Spleen (tissue), 13 donors: ENCODE results near the gene TRIM36. TPM values are rescaled to one million over a fixed set of nuclear protein-coding genes. Genes with fewer than 3 reads are reported as not detected.

Experiments
- DNase-seq: peaks from one replicate; pipeline ENCODE4 v3.0.0-alpha.2; 2020
- H3K27ac ChIP-seq, 8 donors: fragments of 200-600 bp; sonication (generic) in 7 of 8; 1 replicate in 4 of 8; 2 replicates in 4 of 8; pipeline versions ENCODE4 v1.5.0 to v1.8.0; 2016 to 2021; ENCODE audit warnings: inconsistent platforms in 4 of 8, mild to moderate bottlenecking in 4 of 8, moderate library complexity in 1 of 8
- H3K27me3 ChIP-seq, 7 donors: fragments of 200-600 bp; sonication (generic) in 6 of 7; replicated peaks in 1 of 7; 1 replicate in 4 of 7; 2 replicates in 3 of 7; pipeline versions ENCODE4 v1.5.0 to v1.8.0; 2016 to 2021; ENCODE audit warnings: inconsistent platforms in 3 of 7, mild to moderate bottlenecking in 1 of 7
- H3K36me3 ChIP-seq, 6 donors: fragments of 200-600 bp; sonication (generic) in 5 of 6; 1 replicate in 4 of 6; 2 replicates in 2 of 6; pipeline versions ENCODE4 v1.5.0 to v1.8.0; 2016 to 2021; ENCODE audit warnings: inconsistent platforms in 2 of 6
- H3K4me1 ChIP-seq, 6 donors: fragments of 200-600 bp; sonication (generic) in 5 of 6; 1 replicate in 3 of 6; 2 replicates in 3 of 6; pipeline versions ENCODE4 v1.5.0 to v1.8.0; 2016 to 2021; ENCODE audit warnings: inconsistent platforms in 3 of 6
- H3K4me3 ChIP-seq, 8 donors: fragments of 200-600 bp; sonication (generic) in 7 of 8; 1 replicate in 4 of 8; 2 replicates in 4 of 8; pipeline versions ENCODE4 v1.5.0 to v1.8.0; 2016 to 2021; ENCODE audit warnings: inconsistent platforms in 4 of 8, mild to moderate bottlenecking in 4 of 8, moderate library complexity in 2 of 8
- H3K9me3 ChIP-seq, 8 donors: fragments of 200-600 bp; sonication (generic) in 7 of 8; 1 replicate in 4 of 8; 2 replicates in 4 of 8; pipeline versions ENCODE4 v1.5.0 to v1.8.0; 2016 to 2021; ENCODE audit warnings: inconsistent platforms in 4 of 8
- CTCF ChIP-seq, 11 experiments: fragments of 200-600 bp in 7 of 11; fragments of 450-650 bp in 4 of 11; sonication (generic) in 4 of 11; IDR thresholded peaks in 8 of 11; conservative IDR thresholded peaks in 3 of 11; 1 replicate in 7 of 11; 2 replicates in 4 of 11; pipeline versions ENCODE4 v1.4.0 to v1.8.0; 2016 to 2021; ENCODE audit warnings: antibody characterized with exemption in 11 of 11, inconsistent platforms in 4 of 11, mild to moderate bottlenecking in 1 of 11
- POLR2A ChIP-seq, 3 donors: fragments of 450-650 bp; IDR thresholded peaks; one replicate each; pipeline ENCODE4 v1.5.1; 2017; ENCODE audit warnings: antibody characterized with exemption in 3 of 3, mild to moderate bottlenecking in 1 of 3
- POLR2AphosphoS5 ChIP-seq, 3 donors: sonication (generic); formaldehyde crosslinking; IDR thresholded peaks; one replicate each; pipeline ENCODE4 v1.5.1; 2017; ENCODE audit warnings: antibody characterized with exemption in 3 of 3
- WGBS, 5 donors: extraction: QIAGEN DNeasy Blood & Tissue Kit in 3 of 5; methylation state at CpG; one replicate each; pipeline versions ENCODE4 v1.1.5 to v1.1.7; 2013 to 2018; 5-methylcytosine and 5-hydroxymethylcytosine counted together
- intact Hi-C: fragments of 100-400 bp; cut with DNase I; formaldehyde crosslinking; loops from one replicate; pipeline ENCODE4 v1.15.0; 2023; ENCODE audit warnings: low total_unique reads
- long read RNA-seq, 2 donors: transcript quantifications; one replicate each; lab custom pipeline, GENCODE V29; 2026
- polyA plus RNA-seq, 3 donors: library from polyadenylated mRNA; stranded (reverse); fragments of 200-250 nt; gene quantifications; one replicate each; pipeline ENCODE4 v1.2.1, GENCODE V29; 2013
- total RNA-seq, 7 donors: library from RNA; depleted of rRNA in 3 of 7; stranded (reverse); fragments of >200 nt in 3 of 7; fragmentation: NEBNext Ultra II Directional in 4 of 7; extraction: Animal tissue kit (Norgen Biotek cat#: 25700) in 4 of 7; gene quantifications; one replicate each; pipeline versions ENCODE4 v1.1.0 to v1.2.1, GENCODE V29; 2016 to 2021
- donor health status: healthy with polysubstance abuse.
- donor health status: DM: no; HTN: no; CAD: no; lungs with moderate emphysema.
- donor health status: DM: no; HTN: no; CAD: no.
- donor health status: Bipolar disorder and iron deficiency.
- donor health status: healthy.
- donor health status: DM: no; HTN: no; CAD: no.
- donor health status: DM: yes; HTN: yes; CAD: no.

TRIM36 gene
- total RNA-seq (1 to 10 TPM in 5 of 7 donors, under 1 TPM in 2; 0.77 to 6.3 (median 2.4) TPM), polyA plus RNA-seq (under 1 TPM; 0.18 to 0.46 (median 0.45) TPM)
- long read RNA-seq, donor 1, full-length matches to known transcripts, result 1 of 1 reads
- long read RNA-seq, donor 1, partial matches to known transcripts, result 0 of 1 reads
- long read RNA-seq, donor 1, other reads (novel, unspliced or antisense), result 0 of 1 reads
- long read RNA-seq, donor 2, result 0 reads

GRCh38 chr5:115169487-115170133, at the start of gene TRIM36:
TSS of gene TRIM36 (minus strand) at chr5:115169908. CDS start at chr5:115169634, 274 bp downstream.
- intact Hi-C loops, result no loop called here
- H3K4me1 ChIP-seq, result peaks cover 16 to 33% (median 21%) of the 10 kb centered on the region in 6 donors
- peak within 1 kb of the TSS in 4 of 8 donors; percentile 27 to 54 (median 40) for H3K27ac ChIP-seq
- H3K4me3 ChIP-seq, result peak within 1 kb of the TSS; percentile 78 to 94 (median 86)
- H3K9me3 ChIP-seq, result peaks cover 0 to 33% (median 25%) of the 10 kb centered on the region in 8 donors
- no peaks in the 10 kb centered on the region for H3K36me3 ChIP-seq
- WGBS, 5 donors, result 0 to 1% (median 0%) methylated on average over 29 to 68 of the region's 68 CpGs
- peak in 6 of 11 experiments; percentile 14 to 38 (median 22) for TF ChIP-seq CTCF (IDR thresholded peaks at IDR 0.05 in 8 of 11, conservative IDR thresholded peaks at IDR 0.05 in 3 of 11)
- peak in 1 of 3 donors; percentile 35 for TF ChIP-seq POLR2A (IDR thresholded peaks at IDR 0.05)
- TF ChIP-seq POLR2AphosphoS5 (IDR thresholded peaks at IDR 0.05), result peak; percentile 72 to 92 (median 84)
- peak; percentile 97 for DNase-seq
- H3K27me3 ChIP-seq, result peaks cover 0 to 100% (median 40%) of the 10 kb centered on the region in 7 donors

- Histone ChIP-seq H3K4me3 (no peak overlapping the region), H3K27me3 (no peaks in the 10 kb centered on the region), H3K9me3 (no peaks in the 10 kb centered on the region), H3K4me1 (peaks cover 0 to 14% (median 7%) of the 10 kb centered on the region in 6 donors), H3K27ac (no peak overlapping the region), H3K36me3 (peaks cover 0 to 66% (median 27%) of the 10 kb centered on the region in 6 donors)
- intact Hi-C loops, result no loop called here
- WGBS, 5 donors, result 81 to 96% (median 89%) methylated on average over 1 of the region's 1 CpG
- DNase-seq, result no peak
- TF ChIP-seq CTCF (IDR thresholded peaks at IDR 0.05 in 8 of 11, conservative IDR thresholded peaks at IDR 0.05 in 3 of 11) (no peak), POLR2AphosphoS5 (IDR thresholded peaks at IDR 0.05) (no peak), POLR2A (IDR thresholded peaks at IDR 0.05) (no peak)
Measured at GRCh38 chr5:115214541-115214940, 44.8 kb upstream of the TRIM36 start.

GRCh38 chr5:115209279-115209678, 39.6 kb upstream of the TRIM36 start:
- Histone ChIP-seq H3K36me3 (peaks cover 0 to 31% (median 14%) of the 10 kb centered on the region in 6 donors), H3K4me3 (no peak overlapping the region), H3K27me3 (no peaks in the 10 kb centered on the region), H3K9me3 (no peaks in the 10 kb centered on the region), H3K27ac (peak overlapping the region in 4 of 8 donors; percentile 56 to 65 (median 60)), H3K4me1 (peaks cover 4 to 30% (median 18%) of the 10 kb centered on the region in 6 donors)
- intact Hi-C loops, result no loop called here
- DNase-seq, result no peak
- WGBS, 5 donors, result 16 to 38% (median 24%) methylated on average over 3 of the region's 3 CpGs
- TF ChIP-seq POLR2A (IDR thresholded peaks at IDR 0.05) (no peak), POLR2AphosphoS5 (IDR thresholded peaks at IDR 0.05) (peak in 1 of 3 donors; percentile 56)

- Histone ChIP-seq H3K4me1 (peaks cover 0 to under 1% (median 0%) of the 10 kb centered on the region in 6 donors), H3K36me3 (peaks cover 0 to 7% (median 0%) of the 10 kb centered on the region in 6 donors), H3K27me3 (no peaks in the 10 kb centered on the region), H3K9me3 (peaks cover 0 to 4% (median 0%) of the 10 kb centered on the region in 8 donors), H3K27ac (no peak overlapping the region), H3K4me3 (no peak overlapping the region)
- no peak for DNase-seq
- WGBS, 5 donors, result 89 to 97% (median 95%) methylated on average over 1 of the region's 1 CpG
- TF ChIP-seq CTCF (IDR thresholded peaks at IDR 0.05 in 8 of 11, conservative IDR thresholded peaks at IDR 0.05 in 3 of 11) (no peak), POLR2A (IDR thresholded peaks at IDR 0.05) (no peak), POLR2AphosphoS5 (IDR thresholded peaks at IDR 0.05) (no peak)
- intact Hi-C loops, result no loop called here
Measured at GRCh38 chr5:115202952-115203351, 33.2 kb upstream of the TRIM36 start.
